Activated effector memory CD4-positive, alpha-beta T cell treated with anti-CD3 and anti-CD28 coated beads, Interleukin-2, amount 50 U/mL, for 16 hours (primary cell): ENCODE measurements around the gene DLG4.
"Not testable (repeated sequence)": the region's sequence is repeated elsewhere in the genome, so short reads cannot be mapped to it uniquely, and the experiment has no call there.

ENCODE experiments used
- DNase-seq: peaks from one replicate; pipeline ENCODE4 v3.0.0-alpha.2; 2020

DLG4 gene

DNA sequence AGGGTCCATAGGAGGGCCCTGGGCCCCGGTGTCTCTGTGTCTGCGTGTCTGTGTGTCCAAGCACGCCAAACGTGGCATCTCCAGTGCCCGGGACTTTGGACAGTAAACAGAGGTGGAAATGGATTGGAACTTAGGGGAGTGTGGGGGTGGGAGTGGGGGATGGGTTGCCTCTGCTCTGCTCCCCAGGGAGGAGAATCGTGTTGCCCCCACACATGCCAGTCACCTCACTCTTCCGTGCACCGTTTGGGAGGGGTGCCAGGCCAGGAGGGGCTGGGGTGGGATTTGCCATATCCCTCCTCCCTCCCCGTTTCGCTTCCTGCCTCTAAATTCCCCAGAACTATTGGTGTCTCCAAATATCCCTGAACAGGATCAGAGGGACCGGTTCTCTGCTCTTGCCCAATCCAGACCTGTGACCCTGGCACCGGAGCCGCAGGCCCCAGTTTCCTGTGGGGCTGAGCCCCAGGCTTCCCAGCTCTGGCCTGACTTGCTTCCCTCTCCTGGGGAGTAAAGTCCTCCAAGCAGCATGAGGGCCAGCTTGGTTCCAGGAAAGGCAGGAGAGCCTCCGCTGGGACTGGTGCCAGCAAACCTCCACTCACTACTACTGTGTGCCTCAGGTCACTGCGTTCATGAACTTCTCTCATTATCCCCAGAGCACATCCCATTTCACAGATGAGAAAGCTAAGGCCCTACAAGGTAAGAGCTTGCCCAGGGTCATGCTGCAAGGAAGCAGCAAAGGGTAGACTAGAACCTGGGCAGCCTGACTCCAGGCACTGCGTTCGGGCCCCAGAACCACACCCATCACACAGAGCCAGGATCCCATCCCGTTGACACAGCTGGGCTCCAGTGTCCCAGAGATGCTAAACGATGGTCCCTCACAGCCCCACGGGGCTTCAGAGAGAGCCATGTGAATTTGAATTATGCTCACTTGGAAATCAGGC lies 40.0 kb downstream of the DLG4 start, which contains the start of gene ASGR1:
Gene ASGR1, minus strand, starts transcription at position 54 of the 938 bp plus-strand sequence. CDS start 807 bp downstream, outside the sequence.
- DNase-seq: peak; percentile 58

DNA sequence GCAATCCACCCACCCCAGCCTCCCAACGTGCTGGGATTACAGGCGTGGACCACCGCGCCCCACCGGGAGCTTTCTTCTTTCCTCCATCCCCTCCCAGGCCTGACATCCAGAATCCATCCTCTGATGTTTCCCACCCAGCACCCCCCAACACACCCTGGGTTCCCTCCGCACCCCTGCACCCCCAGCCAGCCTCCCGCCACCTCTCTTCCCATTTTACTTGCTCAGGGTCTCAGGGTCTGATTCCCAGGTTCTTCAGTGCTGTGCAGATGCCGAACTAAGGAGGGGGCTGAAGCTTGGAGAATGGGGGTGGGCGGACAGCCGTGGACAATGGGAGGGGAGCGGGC lies 40.7 kb downstream of the DLG4 start:
- peak; percentile 54 for DNase-seq

DNA sequence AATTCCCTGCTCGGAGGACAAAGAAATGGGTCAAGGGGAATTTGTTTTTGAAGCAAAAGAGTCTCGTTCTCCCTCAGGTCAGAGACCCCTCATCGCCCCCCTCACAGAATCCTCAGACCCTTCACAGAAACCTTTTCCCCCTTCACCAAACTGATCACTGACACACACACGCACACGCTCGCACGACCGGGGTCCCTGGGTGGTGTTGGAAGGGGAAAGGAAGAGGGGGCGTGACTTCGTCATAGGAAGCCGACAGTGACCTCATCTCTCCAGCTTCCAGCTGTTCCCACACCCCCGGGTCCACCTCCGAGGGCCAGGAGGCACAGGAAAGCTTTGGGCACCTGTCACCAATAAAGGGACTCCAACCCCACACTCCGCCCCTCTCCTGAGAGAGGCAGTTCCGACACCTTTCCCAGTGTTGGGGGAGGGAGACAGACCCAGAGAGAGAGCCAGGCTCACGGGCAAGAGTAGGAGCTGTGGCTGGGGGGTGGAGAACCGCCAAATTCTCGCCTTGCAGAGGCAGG lies 41.6 kb downstream of the DLG4 start:
- no peak for DNase-seq

DNA sequence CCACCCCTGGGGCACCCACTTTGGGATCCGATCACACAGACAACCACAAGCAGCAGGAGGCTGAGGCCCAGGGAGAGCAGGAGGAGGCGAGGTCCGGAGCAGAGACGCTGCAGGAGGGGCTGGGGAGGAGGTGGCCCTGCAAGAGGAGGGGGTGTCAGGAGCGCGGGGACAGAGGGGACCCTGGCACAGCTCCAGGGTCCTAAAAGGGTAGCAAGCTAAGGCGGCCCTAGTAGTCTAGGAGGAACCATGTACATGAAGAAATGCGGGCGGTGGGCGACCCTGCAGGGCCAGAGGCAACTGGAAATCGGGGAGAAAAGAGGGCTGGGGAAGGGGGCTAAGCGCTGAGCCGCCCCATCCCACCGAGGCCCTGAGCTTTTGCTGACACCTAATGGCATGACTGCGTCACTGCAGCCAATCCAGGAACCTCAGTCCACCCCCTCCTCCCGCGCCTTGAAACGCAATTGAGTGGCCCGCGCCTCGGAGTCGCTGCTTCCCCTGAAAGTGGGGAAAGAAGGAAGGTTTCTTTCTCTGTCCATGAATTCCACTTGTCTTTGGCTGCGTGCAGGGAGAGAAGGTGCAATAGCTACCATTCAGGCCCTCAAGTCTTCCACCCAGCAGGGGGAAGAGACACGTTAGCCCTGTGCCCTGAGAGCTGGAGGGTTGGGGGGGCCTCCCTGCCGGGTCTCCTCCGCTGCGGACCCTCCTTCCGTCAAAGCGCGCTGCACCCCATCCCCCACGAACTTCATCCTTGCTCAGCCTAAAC lies 42.3 kb downstream of the DLG4 start:
- peak; percentile 87 for DNase-seq

DNA sequence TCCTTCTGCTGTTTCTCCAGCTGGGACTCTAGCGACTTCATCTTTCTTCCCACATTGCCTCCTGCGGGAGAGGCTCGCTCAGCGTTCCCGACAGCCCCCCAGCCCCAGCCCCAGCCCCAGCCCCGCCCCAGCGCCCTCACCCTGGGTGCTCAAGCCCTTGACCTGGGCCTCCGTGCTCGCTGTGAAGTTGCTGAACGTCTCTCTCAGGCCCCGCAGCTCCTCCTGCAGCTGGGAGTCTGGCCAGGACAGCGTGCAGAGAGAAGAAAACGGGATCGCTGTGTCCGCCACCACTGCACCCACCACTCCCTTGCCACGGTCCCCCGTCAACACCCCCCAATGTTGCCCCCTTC lies 42.8 kb downstream of the DLG4 start:
- DNase-seq: no peak

DNA sequence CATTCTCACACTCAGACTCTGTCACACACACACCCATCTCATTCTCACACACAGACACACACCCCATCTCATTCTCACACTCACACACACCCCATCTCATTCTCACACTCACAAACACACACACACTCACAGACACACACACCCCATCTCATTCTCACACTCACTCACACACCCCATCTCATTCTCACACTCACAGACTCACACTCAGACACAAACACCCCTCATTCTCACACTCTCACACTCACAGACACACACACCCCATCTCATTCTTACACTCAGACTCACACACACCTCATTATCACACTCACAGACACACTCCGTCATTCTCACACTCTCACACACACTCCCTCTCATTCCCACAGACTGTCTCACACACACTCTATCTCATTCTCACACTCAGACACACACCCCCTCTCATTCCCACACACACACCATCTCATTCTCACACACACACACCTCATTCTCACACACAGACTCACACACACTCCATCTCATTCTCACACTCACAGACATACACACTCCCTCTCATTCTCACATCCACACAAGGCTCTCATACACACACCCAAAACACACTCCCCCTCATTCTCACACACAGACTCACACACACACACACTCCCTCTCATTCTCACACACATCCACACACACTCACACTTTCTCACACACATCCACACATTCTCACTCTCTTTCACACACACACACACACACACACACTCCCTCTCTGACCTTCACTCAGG lies 43.4 kb downstream of the DLG4 start:
- no peak for DNase-seq

DNA sequence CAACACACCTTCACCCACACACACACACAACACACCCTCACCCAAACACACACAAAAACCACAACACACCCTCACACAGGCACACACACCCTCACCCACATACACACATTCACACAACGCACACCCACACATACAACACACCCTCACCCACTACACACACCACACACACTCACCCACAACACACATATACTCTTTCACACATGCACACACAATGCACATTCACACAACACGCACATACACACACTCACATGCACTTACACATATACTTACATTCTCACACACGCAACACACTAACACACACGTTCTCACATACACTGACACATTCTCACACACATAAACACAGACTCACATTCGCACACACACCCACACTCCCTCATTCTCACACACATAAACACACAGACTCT lies 44.3 kb downstream of the DLG4 start:
- peak; percentile 28 for DNase-seq

DNA sequence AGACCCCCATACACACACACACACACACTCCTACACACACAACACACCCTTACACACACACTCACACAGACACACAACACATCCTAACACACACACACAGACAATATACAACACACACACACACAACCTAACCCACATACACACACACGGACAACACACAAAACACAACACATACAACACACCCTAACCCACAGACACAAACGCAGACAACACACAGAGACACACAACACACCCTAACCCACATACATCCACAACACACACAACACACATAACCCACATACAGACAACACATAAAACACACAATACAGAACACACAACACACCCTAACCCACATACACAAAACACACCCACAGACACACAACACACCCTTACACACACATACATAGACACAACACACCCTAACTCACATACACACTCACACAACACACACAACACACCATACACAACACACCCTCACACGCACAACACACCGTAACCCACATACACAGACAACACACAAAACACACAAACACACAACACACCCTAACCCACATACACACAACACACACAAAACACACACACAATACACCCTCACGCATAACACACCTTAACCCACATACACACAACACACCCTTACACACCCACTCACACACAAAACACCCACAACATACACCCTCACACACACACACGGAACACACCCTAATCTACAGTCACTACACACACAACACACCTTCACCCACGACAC lies 44.9 kb downstream of the DLG4 start:
- no peak for DNase-seq

DNA sequence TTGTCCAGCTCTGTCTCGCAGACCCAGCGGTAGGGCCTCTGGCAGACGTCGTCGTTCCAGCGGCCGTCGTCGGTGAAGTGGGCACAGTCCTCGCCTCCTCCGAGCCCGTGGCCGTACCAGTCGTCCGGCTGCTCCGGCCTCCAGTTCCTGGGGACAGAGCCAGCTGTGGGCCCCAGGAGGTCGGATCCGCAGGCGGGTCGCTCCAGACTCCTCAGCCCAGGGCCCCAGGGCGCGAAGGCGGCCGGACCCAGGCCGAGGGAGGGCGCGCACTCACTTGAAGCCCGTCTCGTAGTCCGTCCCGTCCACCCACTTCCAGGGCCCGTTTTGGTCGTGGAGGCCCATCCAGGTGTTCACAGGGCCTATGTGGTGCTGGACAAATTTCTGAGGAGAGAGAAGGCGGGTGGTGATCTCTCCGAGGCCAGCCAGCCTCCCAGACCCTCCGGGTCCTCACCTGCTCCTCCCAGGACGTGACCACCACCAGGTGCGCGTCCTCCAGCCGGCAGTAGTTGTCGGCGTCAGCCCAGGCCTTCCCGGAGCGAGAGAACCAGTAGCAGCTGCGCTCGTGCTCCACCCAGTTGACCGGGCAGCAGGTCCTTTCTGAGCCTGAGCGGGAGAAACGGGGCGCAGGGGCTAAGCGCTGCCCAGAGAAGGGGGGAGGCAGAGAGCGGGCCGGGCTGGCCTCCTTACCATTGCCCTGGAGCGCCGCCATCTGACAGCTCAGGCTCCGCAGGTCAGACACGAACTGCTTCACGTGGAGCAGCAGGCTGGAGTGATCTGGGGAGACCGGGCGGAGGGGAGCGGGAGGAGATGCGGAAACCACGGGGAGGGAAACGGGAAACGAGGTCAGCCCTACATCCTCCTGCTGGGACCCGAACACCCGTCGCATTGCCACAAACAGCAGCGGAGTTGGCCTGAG lies 45.7 kb downstream of the DLG4 start:
- peak; percentile 80 for DNase-seq

DNA sequence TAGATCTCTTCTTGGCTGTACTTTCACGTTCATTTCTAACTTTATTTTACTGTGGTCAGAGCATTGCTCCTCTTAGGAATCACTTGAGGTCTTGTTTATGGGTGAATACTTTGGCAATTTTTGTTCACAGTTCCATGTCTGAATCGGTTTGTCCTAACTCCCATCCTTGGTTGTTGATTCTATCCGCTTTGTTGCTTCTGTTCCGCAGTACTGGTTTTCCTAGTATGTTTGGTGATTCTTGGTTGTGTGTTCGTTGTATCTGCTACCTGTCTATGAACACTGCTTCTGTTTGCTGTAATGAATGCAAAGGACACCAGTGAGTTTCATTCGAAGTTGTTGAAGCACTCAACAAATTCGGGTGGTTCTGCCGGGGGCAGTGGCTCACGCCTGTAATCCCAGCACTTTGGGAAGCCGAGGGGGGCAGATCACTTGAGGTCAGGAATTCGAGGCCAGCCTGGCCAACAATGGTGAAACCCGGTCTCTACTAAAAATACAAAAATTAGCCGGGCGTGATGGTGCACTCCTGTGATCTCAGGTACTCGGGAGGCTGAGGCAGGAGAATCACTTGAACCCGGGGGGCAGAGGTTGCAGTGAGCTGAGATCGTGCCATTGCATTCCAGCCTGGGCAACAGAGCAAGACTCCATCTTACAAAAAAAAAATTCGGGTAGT lies 47.0 kb downstream of the DLG4 start:
- peak; percentile 49 for DNase-seq

DNA sequence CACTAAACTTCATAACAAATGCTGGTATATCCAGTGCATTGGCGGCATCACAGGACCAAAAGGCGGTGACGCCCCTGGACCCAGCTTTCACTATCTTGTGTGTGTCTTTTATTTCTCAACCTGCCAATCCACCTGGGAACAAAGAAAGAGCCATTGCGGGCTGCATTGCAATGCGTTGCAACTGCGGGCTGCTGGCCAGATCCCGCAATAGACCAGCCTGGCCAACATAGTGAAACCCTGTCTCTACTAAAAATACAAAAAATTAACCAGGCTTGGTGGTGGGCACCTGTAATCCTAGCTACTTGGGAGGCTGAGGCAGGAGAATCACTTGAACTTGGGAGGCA lies 50.1 kb downstream of the DLG4 start:
- not testable (repeated sequence) for DNase-seq

DNA sequence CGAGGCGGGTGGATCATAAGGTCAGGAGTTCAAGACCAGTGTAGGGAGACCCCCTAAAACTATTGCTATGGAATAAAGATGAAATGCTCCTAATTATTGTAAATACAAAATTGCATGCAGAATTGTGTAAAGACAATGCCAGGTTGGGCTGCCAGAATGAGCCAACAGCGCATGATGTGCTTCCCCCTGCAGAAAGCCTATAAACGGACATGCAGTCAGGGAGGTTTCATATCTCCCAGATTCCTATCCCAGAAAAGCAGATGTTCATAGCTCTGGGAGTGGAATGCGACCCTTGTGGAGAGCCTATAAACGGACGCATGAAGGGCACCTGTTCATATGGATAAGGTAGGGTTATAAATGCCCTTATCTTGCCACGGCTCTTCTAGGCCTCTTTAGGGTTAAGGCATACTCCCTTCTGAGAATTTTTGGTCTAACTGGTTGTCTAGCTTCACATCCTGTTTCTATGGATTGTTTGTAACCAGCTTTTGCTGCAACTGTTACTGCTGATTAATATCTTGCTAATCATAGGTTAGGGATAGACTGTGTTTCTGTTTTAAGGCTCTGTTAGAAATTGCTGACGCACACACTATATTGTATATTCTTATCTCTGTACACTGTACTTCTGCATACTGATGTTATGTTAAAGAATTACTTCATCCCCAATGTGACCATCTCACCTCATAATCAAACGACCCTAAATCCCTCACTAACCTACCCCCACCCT lies 50.6 kb downstream of the DLG4 start:
- DNase-seq: not testable (repeated sequence)

DNA sequence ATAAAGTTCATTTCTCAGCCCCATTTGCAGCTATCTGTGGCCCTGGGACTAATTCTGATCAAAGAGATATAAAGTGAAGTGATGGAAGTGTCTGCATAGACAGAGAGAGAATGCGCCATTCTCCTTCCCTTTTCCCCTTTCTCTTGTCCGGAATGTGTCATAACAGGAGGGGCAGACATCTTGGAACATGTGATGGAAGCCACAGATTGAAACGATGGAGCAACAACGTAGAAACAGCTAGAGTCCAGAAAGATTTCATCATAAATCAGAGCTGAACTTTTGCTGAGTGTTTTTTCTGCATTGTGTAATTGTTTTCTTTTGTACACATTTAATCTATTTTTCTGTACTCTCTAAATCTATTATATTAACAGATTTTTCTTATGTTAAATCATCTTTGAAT lies 51.8 kb downstream of the DLG4 start:
- DNase-seq: no peak

DNA sequence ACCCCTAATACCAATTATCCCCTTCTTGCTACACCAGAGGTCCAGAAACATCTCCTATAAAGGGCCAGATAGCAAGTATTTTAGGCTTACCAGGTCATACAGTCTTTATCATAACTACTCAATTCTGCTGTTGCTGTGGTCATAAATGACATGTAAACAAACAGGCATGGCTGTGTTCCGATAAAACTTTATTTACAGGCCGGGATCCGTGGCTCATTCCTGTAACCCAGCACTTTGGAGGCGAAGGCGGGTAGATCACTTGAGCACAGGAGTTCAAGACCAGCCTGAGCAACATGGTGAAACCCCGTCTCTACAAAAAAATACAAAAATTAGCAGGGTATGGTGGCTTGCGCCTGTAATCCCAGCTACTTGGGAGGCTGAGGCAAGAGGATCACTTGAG lies 52.8 kb downstream of the DLG4 start:
- DNase-seq: no peak

DNA sequence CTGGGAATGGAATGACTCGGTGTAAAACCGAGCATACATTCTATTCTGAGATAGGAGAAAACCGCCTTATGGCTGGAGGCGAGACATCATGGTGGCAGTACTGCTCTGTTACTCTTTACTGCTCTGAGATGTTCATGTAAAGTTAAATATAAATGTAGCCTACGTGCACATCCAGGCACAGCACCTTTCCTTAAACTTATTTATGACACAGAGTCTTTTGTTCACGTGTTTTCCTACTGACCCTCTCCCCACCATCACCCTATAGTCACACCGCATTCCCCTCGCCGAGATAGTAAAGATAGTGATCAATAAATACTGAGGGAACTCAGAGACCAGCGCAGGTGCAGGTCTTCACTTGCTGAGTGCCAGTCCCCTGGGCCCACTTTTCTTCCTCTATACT lies 60.1 kb downstream of the DLG4 start:
- DNase-seq: not testable (repeated sequence)

DNA sequence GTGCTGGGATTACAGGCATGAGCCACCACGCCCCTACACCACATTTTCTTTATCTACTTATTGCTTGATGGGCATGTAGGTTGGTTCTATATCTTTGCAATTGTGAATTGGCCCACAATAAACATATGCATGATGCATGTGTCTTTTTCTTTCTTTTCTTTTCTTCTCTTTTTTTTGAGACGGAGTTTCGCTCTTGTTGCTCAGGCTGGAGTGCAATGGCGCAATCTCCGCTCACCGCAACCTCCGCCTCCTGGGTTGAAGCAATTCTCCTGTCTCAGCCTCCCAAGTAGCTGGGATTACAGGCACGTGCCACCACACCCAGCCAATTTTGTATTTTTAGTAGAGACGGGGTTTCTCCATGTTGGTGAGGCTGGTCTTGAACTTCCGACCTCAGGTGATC lies 61.2 kb downstream of the DLG4 start:
- not testable (repeated sequence) for DNase-seq

DNA sequence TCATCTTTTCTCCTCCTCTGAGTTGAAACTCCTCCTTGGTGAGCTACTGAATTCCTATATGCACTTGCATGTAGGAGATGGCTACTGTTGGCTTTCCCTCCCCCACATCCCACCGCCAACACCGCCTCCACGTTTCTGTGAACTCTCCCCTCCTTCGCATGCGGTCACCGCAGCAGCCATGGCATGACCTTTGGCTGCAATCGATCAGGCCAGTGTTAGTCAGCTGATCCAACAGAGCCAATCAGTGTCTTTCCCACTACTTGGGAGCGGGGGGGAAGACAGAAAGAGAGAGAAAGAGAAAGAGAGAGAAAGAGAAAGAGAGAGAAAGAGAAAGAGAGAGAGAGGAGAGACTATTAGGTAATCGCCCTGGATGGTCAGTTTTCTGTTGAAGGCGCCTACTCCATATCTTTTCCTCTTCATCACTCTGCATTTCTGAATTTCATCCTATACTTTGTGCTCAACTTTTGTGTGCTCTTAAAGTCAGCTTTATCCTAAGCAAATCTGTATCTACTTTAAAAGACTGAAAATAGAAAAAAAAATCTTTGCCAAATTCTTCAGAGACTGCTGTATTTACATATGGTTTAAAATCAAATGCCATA lies 63.2 kb downstream of the DLG4 start:
- DNase-seq: no peak

DNA sequence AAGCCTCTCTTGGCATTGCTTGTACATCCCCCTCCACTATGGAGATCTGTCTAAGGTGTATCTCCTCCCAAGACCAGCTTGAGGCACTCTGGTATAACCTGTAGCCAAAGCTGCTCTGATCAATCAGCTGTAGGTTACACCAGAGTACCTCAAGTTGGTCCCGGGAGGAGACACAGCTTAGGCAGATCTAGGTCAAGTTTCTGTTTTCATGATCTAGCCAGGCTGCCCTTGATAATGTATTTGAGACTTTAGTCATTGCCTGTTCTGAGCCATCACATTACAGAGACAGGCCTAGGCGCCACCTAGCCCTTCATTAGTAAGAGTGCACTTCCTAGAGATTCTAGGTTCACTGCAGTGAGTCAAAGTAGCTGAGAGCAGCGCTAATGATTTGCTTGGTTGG lies 71.9 kb downstream of the DLG4 start:
- DNase-seq: no peak

DNA sequence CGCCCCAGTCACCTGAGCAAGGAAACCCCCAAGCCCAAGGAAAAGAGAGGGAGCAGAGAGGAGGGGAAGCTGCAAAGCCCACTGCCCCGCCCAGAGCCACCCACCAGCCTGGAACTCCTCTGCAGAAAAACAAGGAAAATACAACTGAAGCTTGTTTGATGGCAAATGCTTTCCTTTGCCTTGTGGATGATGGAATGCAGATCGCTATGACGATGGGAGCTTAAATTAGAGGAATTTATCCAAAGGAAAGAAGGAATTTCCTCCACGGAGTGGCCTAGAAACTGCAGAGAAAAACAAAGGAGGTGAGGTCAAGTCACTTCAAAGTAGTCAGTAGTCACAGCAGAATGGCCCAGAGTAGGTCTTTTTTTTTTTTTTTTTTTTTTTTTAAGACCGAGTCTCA lies 73.5 kb downstream of the DLG4 start:
- no peak for DNase-seq

DNA sequence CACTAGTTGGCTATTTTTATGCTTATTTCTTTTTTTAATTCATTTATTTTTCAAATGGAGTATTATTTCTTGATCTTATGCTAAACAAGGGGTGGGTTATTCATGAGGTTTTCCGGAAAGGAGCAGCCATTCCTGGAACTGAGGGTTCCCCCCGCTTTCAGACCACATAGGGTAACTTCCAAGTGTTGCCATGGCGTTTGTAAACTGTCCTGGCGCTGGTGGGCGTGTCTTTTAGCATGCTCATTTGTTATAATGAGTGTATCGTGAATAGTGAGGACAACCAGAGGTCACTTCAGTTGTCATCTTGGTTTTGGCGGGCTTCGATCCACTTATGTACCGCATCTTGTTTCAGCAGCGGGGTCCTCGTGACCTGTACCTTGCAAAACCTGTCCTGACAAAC lies 75.4 kb downstream of the DLG4 start:
- no peak for DNase-seq
